G401.6 (cell line): ENCODE measurements around the gene OTOGL.
"Not testable (repeated sequence)": the region's sequence is repeated elsewhere in the genome, so short reads cannot be mapped to it uniquely, and the experiment has no call there.

Source experiments
- FAIRE-seq: peaks from 2 replicates; lab custom pipeline; 2012; peaks lifted over from hg19 to GRCh38; lab: Jason Lieb, UNC

The OTOGL gene, protein sequence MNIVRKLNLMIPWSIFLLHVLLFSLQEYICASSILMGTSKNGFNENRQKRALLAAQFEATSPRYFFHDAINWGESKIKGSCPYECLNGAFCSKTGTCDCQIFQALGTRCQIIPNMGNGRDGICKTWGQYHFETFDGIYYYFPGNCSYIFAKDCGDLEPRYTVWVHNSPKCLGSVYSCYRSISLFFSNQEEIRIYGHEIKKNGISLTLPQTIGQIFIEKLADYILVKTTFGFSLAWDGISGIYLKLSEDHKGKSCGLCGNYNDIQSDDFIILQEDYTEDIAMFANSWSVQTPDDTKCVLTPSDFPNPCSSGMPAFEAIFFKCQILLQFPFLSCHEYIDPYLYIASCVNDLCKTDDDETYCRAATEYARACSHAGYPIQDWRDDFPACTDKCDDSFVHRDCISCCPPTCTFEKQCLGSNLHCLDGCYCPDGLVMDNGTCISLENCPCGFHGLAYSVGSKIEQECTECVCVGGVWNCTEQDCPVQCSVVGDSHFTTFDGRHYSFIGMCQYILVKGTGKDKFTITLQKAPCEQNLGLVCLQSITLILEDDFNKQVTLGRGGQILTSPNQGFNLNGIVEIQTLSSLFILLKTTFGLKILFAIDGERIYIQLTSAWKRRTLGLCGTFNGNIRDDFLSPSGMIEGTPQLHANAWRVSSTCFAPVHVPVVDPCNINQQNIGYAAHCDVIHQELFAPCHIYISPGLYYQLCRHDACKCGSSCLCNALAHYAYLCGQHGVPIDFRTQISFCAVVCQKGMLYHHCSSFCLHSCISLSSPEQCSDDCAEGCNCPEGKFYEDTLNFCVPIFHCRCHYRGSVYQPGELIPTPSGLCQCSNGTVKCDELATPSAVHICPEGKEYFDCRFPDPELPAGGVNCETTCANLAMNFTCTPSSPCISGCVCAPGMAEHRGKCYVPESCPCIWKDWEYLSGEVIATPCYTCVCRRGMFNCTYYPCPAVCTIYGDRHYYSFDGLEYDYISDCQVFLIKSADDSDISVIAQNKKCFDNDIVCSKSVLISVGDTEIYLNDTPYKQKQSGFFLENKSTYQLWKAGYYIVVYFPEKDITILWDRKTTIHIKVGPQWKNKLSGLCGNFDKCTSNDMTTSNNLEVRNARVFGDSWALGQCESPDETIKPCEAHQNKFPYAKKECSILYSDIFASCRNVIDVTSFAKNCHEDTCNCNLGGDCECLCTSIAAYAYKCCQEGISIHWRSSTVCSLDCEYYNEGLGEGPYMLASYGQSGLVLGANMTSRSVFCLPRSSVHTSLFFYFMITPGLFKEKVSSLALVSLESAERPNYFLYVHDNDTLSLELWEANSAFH (N-terminal part only)

GRCh38 chr12:80099259-80099658 lies at the start of gene OTOGL:
OTOGL (plus strand) TSS chr12:80099537; CDS start chr12:80209432, 109,895 bp downstream.
- FAIRE-seq: no peak

DNA sequence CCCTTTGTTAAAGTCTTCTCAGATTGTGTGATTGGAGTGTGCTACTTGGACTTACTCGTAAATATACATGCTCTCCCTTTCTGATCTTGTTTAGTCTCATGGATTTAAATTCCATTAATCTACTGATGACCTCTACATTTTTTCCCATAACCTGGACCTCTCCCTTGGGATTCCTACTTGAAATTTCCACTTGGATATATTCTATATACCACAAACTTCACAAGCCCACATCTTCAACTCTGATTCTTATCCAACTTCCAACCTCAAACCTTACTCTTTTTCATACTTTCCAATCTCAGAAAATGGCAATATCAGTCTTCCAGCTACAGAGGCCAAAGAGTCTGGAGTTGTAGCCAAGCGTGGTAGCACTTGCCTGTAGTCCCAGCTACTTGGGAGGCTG lies 49.1 kb upstream of the OTOGL start:
- FAIRE-seq: no peak

DNA sequence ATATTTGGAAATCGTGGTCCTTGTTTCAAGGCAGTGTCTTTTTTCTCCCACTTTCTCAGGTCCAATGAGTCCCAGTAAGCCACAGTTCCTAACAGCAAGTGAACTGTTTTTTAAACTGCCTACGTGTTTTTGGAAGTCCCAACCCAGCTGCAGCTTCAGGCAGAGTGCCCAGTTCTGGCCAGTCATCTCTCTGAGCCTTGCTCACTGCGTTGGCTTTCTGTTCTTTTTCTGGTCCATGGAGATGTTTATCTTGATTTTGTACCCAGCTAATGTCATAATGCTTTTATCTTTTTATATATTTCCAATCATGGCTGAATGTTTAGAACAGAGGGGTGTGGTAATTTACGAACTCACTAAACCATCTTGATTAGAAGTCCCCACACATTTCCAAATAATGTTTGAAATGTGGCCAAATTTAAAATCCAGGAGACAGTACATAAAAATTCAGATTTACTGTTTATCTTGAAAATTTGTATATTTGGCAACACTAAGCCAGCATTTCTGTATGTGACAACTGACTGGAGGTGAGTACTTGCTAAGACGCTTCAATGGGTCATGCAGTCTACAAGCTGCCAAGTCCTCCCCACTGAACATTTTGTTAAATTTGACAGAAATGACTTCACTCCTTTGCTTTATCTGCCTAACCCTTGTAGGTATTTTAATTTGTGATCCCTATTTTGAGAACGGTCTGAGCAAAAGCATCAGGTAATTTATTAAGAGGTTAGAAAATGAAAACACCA lies 46.1 kb upstream of the OTOGL start:
- no peak for FAIRE-seq

DNA sequence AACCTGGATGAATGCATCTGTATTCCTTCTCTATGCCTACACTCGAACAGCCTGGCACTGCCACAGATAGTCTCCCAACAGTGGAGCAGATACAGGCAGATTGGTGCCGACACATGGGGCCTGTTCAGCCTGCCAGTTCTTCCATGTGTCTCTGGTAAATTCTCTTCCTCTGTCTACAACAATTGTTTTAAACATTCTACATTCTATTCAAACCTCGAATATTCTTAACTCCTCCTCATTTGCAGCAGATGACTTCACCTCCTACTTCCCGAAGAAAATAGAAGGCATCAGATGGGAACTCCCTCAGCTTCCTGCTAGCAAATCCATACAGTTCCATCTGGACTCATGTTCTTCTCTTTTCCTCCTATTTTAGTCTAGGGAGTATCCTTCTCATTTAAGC lies 43.1 kb upstream of the OTOGL start:
- no peak for FAIRE-seq

DNA sequence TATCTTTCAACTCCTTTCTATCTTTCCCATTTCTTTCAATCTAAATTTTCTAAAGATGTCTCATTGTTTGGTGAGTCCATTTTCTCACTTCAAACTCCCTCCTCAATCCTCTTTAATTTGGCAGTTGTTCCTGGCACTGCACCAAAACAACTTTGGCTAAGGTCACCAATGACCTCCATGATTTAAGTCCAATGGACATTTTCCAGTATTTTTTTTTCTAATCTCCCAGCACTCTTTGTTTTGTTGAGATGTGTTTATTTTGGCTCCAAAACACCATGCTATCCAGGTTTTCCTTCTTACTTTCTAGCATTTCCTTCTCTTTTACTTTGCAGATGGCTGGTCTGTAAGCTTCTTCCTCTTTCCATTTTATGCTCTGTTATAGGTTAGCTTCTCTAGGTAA lies 42.5 kb upstream of the OTOGL start:
- FAIRE-seq: no peak

DNA sequence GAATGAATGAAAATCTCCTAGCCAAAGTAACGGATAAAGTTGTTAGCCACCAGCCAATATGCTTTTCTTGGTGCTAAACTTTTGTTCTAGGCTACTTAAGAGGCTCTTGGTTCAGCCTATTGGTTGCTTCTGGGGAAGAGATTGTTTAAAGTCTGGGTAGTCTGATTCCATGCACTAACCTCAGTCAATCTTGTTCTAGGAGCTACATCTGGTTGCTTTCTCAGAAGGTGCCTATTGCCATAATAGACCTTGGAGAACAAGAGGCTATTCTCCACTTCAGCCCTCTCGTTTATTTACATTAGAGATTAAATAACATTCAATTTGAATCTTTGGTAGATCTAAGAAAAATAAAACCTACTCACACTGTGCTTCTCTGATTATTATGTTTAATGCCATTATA lies 40.8 kb upstream of the OTOGL start:
- FAIRE-seq: no peak

DNA sequence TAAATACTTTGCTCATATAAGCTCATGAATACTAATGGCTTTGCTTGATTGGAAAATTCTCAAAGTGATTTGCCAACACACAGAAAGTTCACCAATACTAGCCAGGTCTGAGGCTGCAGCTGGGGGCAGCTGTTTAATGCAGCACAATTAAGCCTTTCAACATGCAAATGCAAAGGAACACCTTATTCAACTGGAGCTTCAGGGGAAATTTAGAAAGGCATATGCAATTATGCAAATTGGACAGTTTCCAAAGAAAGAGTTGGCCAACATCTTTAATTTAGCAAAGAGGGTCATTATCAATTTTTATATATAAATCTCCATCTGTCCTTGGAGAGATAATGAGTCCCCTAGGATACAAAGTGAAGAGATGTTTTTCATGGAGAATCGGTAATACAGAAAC lies 40.2 kb upstream of the OTOGL start:
- no peak for FAIRE-seq

GRCh38 chr12:80059875-80060274 lies 39.5 kb upstream of the OTOGL start:
- no peak for FAIRE-seq

GRCh38 chr12:80064269-80064668 lies 35.1 kb upstream of the OTOGL start:
- no peak for FAIRE-seq

DNA sequence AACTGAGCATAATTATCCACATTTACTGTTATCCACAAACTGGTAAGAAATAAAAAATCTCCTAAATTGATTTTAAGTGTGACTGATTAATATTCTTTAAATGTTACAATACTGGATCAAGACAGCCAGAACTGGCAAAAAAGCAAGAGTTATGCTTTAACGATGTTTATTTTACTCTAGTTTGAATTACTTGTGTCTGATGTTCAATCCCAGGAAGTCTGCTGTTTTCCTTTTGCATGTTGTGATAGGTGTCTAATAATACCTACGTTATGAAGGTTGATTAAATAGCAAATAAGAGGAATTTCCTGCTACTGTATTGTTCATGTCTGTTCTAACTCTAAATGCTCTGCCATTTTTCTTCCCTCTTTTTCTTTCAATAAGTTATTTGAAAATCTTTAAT lies 34.4 kb upstream of the OTOGL start:
- no peak for FAIRE-seq

GRCh38 chr12:80068173-80068572 lies 31.2 kb upstream of the OTOGL start:
- FAIRE-seq: no peak

DNA sequence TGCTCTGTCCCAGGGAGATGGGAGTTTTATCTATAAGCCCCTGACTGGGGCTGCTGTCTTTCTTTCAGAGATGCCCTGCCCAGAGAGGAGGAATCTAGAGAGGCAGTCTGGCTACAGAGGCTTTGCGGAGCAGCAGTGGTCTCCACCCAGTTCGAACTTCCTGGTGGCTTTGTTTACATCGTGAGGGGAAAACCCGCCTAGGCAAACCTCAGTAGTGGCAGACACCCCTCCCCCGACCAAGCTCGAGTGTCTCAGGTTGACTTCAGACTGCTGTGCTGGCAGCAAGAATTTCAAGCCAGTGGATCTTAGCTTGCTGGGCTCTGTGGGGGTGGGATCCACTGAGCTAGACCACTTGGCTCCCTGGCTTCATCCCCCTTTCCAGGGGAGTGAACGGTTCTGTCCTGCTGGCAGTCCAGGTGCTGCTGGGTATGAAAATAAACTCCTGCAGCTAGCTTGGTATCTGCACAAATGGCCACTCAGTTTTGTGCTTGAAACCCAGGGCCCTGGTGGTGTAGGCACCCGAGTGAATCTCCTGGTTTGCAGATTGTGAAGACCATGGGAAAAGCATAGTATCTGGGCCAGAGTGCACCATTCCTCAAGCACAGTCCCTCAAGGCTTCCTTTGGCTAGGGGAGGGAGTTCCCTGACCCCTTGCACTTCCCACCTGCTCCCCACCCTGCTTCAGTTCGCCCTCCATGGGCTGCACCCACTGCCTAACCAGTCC lies 15.3 kb upstream of the OTOGL start:
- FAIRE-seq: not testable (repeated sequence)

DNA sequence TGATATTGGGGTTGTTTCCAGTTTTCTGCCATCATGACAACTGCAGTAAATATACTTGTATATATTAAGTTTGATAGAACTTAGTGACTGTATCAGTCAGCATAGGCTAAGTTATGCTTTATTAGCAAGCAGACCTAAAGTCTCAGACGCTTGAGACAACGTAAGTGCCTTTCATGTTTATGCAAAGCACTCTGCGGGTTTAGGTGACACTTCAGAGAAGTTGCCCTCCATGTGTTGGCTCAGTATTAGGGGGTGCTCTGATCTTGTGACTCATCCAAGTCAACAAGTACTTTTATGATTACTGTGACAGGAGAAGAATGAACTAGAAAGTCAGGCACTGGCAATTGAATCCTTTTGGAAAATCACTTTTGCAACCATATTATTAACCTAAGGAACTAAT lies 13.3 kb upstream of the OTOGL start:
- FAIRE-seq: no peak

DNA sequence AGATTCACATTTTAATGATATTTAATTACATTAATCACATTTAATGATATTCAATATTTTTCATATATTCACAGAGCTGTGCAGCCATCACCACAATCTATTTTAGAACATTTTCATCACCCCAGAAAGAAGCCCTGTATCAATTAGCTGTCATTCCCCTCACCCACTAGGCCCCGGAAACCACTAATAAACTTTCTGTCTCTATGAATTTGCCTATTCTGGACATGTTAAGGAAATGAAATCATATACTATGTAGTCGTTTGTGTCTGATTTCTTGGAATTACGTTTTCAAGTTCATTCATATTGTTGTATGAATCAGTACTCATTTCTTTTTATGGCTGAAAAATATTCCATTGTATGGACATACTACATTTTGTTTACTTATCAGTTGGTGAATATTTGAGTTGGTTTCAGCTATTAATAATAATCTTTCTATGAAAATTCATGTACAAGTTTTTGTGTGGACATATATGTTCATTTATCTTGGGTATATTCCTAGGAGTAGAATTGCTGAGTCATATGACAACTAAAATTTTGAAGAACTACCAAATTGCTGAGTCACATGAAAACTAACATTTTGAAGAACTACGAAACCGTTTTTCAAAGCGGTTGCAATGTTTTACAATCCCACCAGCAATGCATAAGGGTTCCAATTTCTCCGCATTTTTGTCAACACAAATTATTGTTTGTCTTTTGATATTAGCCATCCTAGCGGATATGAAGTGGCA lies 11.7 kb upstream of the OTOGL start:
- no peak for FAIRE-seq

GRCh38 chr12:80100591-80100990 lies 1.3 kb downstream of the OTOGL start:
- no peak for FAIRE-seq

DNA sequence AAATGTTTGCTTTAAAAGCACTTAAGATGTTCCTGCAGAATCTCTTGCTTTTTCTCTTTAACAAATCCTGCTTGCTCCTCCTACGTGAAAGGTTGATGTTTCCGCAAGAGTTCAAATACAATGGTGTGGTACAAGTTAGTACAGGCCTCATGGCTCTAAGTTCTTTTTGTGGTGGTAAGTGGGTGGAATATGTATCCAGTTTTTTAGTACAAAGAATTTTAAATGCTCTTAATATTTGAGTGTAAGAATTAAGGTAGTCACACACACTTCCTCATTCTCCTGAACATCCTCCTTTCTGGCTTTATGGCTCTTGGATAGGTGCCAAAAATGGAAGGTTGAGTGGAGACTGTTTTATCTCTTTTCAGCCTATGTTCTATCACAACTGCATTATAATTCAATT lies 1.8 kb downstream of the OTOGL start:
- FAIRE-seq: no peak

DNA sequence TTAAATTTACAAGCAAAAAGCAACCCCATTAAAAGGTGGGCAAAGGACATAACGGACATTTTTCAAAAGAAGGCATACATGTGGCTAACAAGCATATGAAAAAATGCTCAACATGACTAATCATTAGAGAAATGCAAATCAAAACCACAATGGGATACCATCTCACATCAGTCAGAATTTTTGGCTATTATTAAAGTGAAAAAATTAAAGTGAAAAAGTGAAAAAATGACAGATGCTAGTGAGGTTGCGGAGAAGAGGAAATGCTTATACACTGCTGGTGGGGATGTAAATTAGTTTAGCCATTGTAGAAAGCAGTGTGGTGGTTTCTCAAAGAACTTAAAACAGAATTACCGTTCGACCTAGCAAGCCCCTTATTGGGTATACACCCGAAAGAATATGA lies 7.9 kb downstream of the OTOGL start:
- no peak for FAIRE-seq

GRCh38 chr12:80116735-80117134 lies 17.4 kb downstream of the OTOGL start:
- no peak for FAIRE-seq

DNA sequence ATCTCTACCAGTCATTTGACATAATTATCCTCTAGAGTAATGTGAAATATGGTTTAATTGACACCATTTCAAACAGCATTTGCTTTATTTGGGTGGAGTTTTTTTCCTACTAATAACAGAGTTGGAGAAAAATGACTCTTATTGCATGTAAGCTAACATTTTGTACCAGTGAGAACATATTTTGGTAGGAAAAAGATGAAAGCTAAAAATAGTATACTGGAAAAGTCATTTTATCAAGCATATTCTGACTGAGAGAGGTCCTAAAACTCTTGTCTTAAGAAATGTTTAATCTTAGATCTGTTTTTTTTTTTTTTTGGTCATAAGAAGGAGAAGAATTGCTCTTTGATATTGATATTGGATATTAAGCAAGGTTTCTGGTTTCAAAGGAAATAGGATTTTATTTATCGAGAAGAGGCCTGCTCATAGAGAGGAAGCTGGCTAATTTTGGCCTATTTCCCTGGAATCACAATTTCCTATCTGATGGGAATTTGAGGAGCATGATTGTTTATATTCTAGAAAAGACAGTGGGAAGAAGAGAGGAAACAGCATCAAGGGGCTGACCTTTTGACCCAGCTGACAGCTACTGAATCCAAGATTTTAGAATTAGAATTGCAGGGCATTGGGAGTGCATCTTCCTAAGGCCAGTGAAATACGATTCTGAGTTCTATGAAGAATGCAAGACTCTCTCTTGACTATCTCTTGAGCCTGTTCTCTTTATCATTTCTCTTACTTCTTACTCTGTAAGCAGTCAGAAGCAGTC lies 19.4 kb downstream of the OTOGL start:
- FAIRE-seq: no peak

DNA sequence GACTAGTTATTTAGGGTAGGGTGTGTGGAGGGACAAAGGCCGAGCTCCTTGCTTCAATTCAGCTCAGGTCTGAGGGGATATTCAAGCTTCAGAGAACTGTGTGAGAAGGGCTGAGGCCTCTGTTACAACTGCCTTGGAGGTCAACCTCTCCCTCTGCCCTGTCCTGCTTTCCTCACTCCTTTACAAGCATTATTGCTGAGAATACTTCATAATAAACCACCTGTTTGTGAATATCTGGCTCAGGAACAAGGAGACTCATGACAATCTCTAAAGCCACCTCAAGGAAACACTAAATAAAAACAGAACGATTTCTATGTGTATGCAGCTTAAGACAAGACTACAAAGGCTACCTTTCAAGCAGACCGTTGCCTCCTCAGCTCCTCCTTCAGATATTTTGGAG lies 21.7 kb downstream of the OTOGL start:
- FAIRE-seq: no peak
